ENCODE measurements around the gene PTH2.

DNA sequence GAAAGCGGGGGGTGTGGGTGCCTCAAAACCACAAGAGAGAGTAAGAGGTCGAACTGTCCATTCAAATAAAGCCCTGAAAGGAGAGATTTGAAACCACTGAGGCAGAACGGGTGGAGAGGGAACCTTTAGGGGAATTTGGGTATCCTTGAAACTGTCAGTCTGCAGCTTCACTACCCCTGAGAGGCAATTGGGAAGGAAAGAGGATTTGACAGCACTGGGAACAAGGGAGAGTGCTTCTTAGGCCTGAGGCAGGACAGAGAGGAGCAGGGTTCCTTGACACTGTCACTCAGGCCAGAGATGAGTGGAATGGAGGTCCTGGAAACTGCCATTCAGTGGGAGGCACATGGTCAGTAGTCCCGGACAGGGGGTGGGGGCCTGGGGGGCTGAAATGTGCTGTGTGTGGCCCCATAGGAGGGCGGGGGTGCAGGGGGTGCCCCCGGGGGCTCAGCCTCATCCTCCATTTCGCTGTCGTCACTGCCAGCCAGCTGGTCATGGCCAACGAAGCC lies 7.0 kb upstream of the PTH2 start:
- TF ChIP-seq CTCF (IDR thresholded peaks at IDR 0.05) (no peak), POLR2A (IDR thresholded peaks at IDR 0.05) (no peak)

Data from thyroid gland (tissue), 4 donors.